Measurements from ENCODE around the gene IL1RAPL1. TPM values are rescaled to one million over a fixed set of nuclear protein-coding genes. Genes with fewer than 3 reads are reported as not detected.

Gene IL1RAPL1
- total and polyA plus RNA-seq, 2 experiments from 2014 or later, result 0.18 to 0.49 TPM

DNA sequence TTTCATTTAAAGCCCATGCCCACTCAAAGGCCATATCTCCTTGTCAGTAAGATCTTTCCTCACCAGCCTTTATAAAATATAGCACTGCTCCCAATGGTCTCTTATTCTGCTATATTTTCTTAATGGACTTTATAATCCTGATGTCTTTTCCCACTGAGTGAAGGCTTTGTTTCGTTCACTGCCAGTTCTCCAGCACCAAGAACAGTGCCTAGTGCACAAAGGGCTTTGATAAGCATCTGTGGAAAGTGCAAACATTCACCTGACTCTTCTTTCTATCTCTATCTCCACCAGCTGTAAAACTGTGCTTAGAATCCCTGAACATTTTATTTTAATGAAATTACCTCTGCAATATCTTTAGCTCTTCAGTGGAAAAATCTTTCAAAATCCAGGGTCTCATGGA is 1054.2 kb downstream of the IL1RAPL1 start (continued):
- TF ChIP-seq, protein P1, sequence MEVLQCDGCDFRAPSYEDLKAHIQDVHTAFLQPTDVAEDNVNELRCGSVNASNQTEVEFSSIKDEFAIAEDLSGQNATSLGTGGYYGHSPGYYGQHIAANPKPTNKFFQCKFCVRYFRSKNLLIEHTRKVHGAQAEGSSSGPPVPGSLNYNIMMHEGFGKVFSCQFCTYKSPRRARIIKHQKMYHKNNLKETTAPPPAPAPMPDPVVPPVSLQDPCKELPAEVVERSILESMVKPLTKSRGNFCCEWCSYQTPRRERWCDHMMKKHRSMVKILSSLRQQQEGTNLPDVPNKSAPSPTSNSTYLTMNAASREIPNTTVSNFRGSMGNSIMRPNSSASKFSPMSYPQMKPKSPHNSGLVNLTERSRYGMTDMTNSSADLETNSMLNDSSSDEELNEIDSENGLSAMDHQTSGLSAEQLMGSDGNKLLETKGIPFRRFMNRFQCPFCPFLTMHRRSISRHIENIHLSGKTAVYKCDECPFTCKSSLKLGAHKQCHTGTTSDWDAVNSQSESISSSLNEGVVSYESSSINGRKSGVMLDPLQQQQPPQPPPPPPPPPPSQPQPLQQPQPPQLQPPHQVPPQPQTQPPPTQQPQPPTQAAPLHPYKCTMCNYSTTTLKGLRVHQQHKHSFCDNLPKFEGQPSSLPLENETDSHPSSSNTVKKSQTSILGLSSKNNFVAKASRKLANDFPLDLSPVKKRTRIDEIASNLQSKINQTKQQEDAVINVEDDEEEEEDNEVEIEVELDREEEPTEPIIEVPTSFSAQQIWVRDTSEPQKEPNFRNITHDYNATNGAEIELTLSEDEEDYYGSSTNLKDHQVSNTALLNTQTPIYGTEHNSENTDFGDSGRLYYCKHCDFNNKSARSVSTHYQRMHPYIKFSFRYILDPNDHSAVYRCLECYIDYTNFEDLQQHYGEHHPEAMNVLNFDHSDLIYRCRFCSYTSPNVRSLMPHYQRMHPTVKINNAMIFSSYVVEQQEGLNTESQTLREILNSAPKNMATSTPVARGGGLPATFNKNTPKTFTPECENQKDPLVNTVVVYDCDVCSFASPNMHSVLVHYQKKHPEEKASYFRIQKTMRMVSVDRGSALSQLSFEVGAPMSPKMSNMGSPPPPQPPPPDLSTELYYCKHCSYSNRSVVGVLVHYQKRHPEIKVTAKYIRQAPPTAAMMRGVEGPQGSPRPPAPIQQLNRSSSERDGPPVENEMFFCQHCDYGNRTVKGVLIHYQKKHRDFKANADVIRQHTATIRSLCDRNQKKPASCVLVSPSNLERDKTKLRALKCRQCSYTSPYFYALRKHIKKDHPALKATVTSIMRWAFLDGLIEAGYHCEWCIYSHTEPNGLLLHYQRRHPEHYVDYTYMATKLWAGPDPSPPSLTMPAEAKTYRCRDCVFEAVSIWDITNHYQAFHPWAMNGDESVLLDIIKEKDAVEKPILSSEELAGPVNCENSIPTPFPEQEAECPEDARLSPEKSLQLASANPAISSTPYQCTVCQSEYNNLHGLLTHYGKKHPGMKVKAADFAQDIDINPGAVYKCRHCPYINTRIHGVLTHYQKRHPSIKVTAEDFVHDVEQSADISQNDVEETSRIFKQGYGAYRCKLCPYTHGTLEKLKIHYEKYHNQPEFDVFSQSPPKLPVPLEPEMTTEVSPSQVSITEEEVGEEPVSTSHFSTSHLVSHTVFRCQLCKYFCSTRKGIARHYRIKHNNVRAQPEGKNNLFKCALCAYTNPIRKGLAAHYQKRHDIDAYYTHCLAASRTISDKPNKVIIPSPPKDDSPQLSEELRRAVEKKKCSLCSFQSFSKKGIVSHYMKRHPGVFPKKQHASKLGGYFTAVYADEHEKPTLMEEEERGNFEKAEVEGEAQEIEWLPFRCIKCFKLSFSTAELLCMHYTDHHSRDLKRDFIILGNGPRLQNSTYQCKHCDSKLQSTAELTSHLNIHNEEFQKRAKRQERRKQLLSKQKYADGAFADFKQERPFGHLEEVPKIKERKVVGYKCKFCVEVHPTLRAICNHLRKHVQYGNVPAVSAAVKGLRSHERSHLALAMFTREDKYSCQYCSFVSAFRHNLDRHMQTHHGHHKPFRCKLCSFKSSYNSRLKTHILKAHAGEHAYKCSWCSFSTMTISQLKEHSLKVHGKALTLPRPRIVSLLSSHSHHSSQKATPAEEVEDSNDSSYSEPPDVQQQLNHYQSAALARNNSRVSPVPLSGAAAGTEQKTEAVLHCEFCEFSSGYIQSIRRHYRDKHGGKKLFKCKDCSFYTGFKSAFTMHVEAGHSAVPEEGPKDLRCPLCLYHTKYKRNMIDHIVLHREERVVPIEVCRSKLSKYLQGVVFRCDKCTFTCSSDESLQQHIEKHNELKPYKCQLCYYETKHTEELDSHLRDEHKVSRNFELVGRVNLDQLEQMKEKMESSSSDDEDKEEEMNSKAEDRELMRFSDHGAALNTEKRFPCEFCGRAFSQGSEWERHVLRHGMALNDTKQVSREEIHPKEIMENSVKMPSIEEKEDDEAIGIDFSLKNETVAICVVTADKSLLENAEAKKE (CRISPR knock-in tag; IDR thresholded peaks at IDR 0.05), result no peak
- TF ChIP-seq, protein P2, sequence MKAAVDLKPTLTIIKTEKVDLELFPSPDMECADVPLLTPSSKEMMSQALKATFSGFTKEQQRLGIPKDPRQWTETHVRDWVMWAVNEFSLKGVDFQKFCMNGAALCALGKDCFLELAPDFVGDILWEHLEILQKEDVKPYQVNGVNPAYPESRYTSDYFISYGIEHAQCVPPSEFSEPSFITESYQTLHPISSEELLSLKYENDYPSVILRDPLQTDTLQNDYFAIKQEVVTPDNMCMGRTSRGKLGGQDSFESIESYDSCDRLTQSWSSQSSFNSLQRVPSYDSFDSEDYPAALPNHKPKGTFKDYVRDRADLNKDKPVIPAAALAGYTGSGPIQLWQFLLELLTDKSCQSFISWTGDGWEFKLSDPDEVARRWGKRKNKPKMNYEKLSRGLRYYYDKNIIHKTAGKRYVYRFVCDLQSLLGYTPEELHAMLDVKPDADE (IDR thresholded peaks at IDR 0.05), result no peak
- no peak for TF ChIP-seq NANOG (IDR thresholded peaks at IDR 0.05; ENCODE audit: borderline replicate concordance)

DNA sequence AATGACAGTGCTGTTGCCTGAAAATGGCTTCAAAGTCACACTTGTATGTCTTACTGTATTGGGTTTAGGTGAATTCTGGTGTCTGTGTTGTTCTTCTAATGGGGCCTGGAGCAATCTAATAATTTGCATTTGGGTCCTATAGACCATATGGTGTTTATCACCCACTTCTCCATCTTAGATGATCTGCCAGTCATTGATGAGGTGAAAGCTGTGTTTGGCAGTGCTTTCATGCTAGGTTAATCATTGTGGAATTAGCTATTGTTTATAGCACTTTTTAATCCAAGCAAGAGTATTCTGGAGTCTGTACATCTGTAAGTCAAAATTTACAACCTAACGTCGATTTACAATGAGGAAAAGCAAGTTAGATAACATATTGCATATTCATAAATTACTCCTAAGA is 1055.9 kb downstream of the IL1RAPL1 start:
- H3K27ac ChIP-seq (ENCODE audit: low read depth), result no peak overlapping the region
- Mint-ChIP-seq H3K27ac (no peak overlapping the region), H3K27me3 (ENCODE audit: insufficient read depth, low read depth, poor library complexity) (peaks cover 1% of the 10 kb centered on the region), H3K4me3 (no peak overlapping the region), H3K9me3 (no peaks in the 10 kb centered on the region; the same call in 2 of the 3 replicates), H3K36me3 (ENCODE audit: low read depth) (no peaks in the 10 kb centered on the region), H3K4me1 (no peaks in the 10 kb centered on the region)
- no peak overlapping the region for H3K4me3 ChIP-seq
- no peaks in the 10 kb centered on the region for H3K27me3 ChIP-seq (ENCODE audit: insufficient read depth)
- H4K20me1 ChIP-seq (replicated peaks; ENCODE audit: insufficient read depth), result no peaks in the 10 kb centered on the region
- no peaks in the 10 kb centered on the region for H3K79me2 ChIP-seq (replicated peaks; ENCODE audit: insufficient read depth)
- no peak overlapping the region for H2AFZ ChIP-seq
- no peaks in the 10 kb centered on the region for H3K9me2 ChIP-seq (ENCODE audit: insufficient read depth)
- H3F3A ChIP-seq (replicated peaks; ENCODE audit: low read depth), result no peaks in the 10 kb centered on the region
- no peak for ATAC-seq
- H3K4me2 ChIP-seq, result no peak overlapping the region
- H3K36me3 ChIP-seq (ENCODE audit: insufficient read depth), result no peaks in the 10 kb centered on the region
- no peak for DNase-seq (ENCODE audit: low spot score)
- H3K4me1 ChIP-seq (ENCODE audit: insufficient read depth), result no peaks in the 10 kb centered on the region
- TF ChIP-seq, protein P1 (CRISPR knock-in tag; IDR thresholded peaks at IDR 0.05), result no peak
- TF ChIP-seq EZH2 (IDR thresholded peaks at IDR 0.05; ENCODE audit: low read depth, unreplicated experiment), result no peak
- TF ChIP-seq, protein P3, sequence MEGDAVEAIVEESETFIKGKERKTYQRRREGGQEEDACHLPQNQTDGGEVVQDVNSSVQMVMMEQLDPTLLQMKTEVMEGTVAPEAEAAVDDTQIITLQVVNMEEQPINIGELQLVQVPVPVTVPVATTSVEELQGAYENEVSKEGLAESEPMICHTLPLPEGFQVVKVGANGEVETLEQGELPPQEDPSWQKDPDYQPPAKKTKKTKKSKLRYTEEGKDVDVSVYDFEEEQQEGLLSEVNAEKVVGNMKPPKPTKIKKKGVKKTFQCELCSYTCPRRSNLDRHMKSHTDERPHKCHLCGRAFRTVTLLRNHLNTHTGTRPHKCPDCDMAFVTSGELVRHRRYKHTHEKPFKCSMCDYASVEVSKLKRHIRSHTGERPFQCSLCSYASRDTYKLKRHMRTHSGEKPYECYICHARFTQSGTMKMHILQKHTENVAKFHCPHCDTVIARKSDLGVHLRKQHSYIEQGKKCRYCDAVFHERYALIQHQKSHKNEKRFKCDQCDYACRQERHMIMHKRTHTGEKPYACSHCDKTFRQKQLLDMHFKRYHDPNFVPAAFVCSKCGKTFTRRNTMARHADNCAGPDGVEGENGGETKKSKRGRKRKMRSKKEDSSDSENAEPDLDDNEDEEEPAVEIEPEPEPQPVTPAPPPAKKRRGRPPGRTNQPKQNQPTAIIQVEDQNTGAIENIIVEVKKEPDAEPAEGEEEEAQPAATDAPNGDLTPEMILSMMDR (conservative IDR thresholded peaks at IDR 0.05; ENCODE audit: low read depth in 2 of 2), result no peak
- no peak for TF ChIP-seq CREB1 (CRISPR knock-in tag; IDR thresholded peaks at IDR 0.05; ENCODE audit: low read depth)
- TF ChIP-seq EZH2phosphoT487 (IDR thresholded peaks at IDR 0.05; ENCODE audit: unreplicated experiment), result no peak

Data from GM23338 (cell line).